Measurements from ENCODE around the gene REXO1.

Gene REXO1

GRCh38 chr19:1873524-1874473, 25.5 kb upstream of the REXO1 start:
- H3K27me3 ChIP-seq (replicated peaks; ENCODE audit: insufficient read depth, low read length): no peaks in the 10 kb centered on the region
- TF ChIP-seq CTCF (IDR thresholded peaks at IDR 0.05; ENCODE audit: low read length) (no peak), EZH2 (optimal IDR thresholded peaks at IDR 0.05; ENCODE audit: low read depth, low read length) (no peak)
- H2AFZ ChIP-seq (ENCODE audit: low read length): no peak overlapping the region
- no peak overlapping the region for H3K27ac ChIP-seq (ENCODE audit: low read length)
- peak overlapping the region; percentile 92; the same call in 1 of the 2 replicates for H3K9ac ChIP-seq (ENCODE audit: low read length)
- no peaks in the 10 kb centered on the region for H3K9me2 ChIP-seq (replicated peaks; ENCODE audit: insufficient read depth, low read length)
- H3F3A ChIP-seq (ENCODE audit: insufficient read depth, low read length): 0 out of 2 replicates have a peak, but pooled peaks cover 12% of the 10 kb centered on the region
- H3K4me1 ChIP-seq (ENCODE audit: low read length): peaks cover 11% of the 10 kb centered on the region
- H4K20me1 ChIP-seq (ENCODE audit: insufficient read depth, low read length): peaks cover 12% of the 10 kb centered on the region; the same call in 1 of the 2 replicates
- peaks cover 4% of the 10 kb centered on the region for H3K36me3 ChIP-seq (replicated peaks; ENCODE audit: insufficient read depth, low read length)
- H3K4me2 ChIP-seq (ENCODE audit: low read depth, low read length): peak overlapping the region; percentile 99; the same call in 1 of the 2 replicates
- no peaks in the 10 kb centered on the region for H3K9me3 ChIP-seq (replicated peaks; ENCODE audit: insufficient read depth, low read length)
- H3K4me3 ChIP-seq (ENCODE audit: low read length): peak overlapping the region; percentile 87; the same call in 1 of the 2 replicates
- no peak for DNase-seq
- peaks cover 59% of the 10 kb centered on the region for H3K79me2 ChIP-seq (ENCODE audit: low read length)

GRCh38 chr19:1872807-1873523, 24.7 kb upstream of the REXO1 start:
- Histone ChIP-seq H3K9ac (ENCODE audit: low read length) (no peak overlapping the region), H3K4me3 (ENCODE audit: low read length) (no peak overlapping the region), H3F3A (ENCODE audit: insufficient read depth, low read length) (0 out of 2 replicates have a peak, but pooled peaks cover 15% of the 10 kb centered on the region), H3K79me2 (ENCODE audit: low read length) (peaks cover 59% of the 10 kb centered on the region), H3K9me3 (replicated peaks; ENCODE audit: insufficient read depth, low read length) (no peaks in the 10 kb centered on the region), H3K36me3 (replicated peaks; ENCODE audit: insufficient read depth, low read length) (peaks cover 4% of the 10 kb centered on the region), H3K27me3 (replicated peaks; ENCODE audit: insufficient read depth, low read length) (no peaks in the 10 kb centered on the region), H3K4me1 (ENCODE audit: low read length) (peaks cover 11% of the 10 kb centered on the region), H3K4me2 (ENCODE audit: low read depth, low read length) (no peak overlapping the region), H3K9me2 (replicated peaks; ENCODE audit: insufficient read depth, low read length) (no peaks in the 10 kb centered on the region), H4K20me1 (ENCODE audit: insufficient read depth, low read length) (peaks cover 12% of the 10 kb centered on the region; the same call in 1 of the 2 replicates), H3K27ac (ENCODE audit: low read length) (no peak overlapping the region), H2AFZ (ENCODE audit: low read length) (no peak overlapping the region)
- DNase-seq: no peak
- TF ChIP-seq EZH2 (optimal IDR thresholded peaks at IDR 0.05; ENCODE audit: low read depth, low read length) (no peak), EZH2phosphoT487 (IDR thresholded peaks at IDR 0.05; ENCODE audit: low read length) (no peak), CTCF (IDR thresholded peaks at IDR 0.05; ENCODE audit: low read length) (no peak)

GRCh38 chr19:1871630-1872029, 23.3 kb upstream of the REXO1 start:
- Histone ChIP-seq H3K4me3 (ENCODE audit: low read length) (no peak overlapping the region), H3K79me2 (ENCODE audit: low read length) (peaks cover 57% of the 10 kb centered on the region)

More at GRCh38 chr19:1871630-1872029, 23.3 kb upstream of the REXO1 start:
- Histone ChIP-seq H2AFZ (ENCODE audit: low read length) (no peak overlapping the region), H3K36me3 (replicated peaks; ENCODE audit: insufficient read depth, low read length) (peaks cover 4% of the 10 kb centered on the region), H3K27ac (ENCODE audit: low read length) (no peak overlapping the region), H3K9me3 (replicated peaks; ENCODE audit: insufficient read depth, low read length) (no peaks in the 10 kb centered on the region), H3F3A (ENCODE audit: insufficient read depth, low read length) (0 out of 2 replicates have a peak, but pooled peaks cover 16% of the 10 kb centered on the region), H3K9me2 (replicated peaks; ENCODE audit: insufficient read depth, low read length) (no peaks in the 10 kb centered on the region), H3K4me1 (ENCODE audit: low read length) (peaks cover 11% of the 10 kb centered on the region), H3K27me3 (replicated peaks; ENCODE audit: insufficient read depth, low read length) (no peaks in the 10 kb centered on the region), H4K20me1 (ENCODE audit: insufficient read depth, low read length) (peaks cover 12% of the 10 kb centered on the region; the same call in 1 of the 2 replicates), H3K4me2 (ENCODE audit: low read depth, low read length) (no peak overlapping the region), H3K9ac (ENCODE audit: low read length) (no peak overlapping the region)
- DNase-seq: no peak
- TF ChIP-seq CTCF (IDR thresholded peaks at IDR 0.05; ENCODE audit: low read length) (no peak), EZH2phosphoT487 (IDR thresholded peaks at IDR 0.05; ENCODE audit: low read length) (no peak), EZH2 (optimal IDR thresholded peaks at IDR 0.05; ENCODE audit: low read depth, low read length) (no peak)

Measured in MM.1S (cell line).